Epithelial cell of esophagus (primary cell): ENCODE results near the gene GLIS1.

Experiments used
- DNase-seq: peaks from one replicate; pipeline ENCODE4 v3.0.0; 2010; ENCODE audit warnings: low read depth
- H3K4me3 ChIP-seq: 2 replicates; pipeline ENCODE4 v1.5.1; 2011; ENCODE audit warnings: mild to moderate bottlenecking, low read length, control low read depth
- TF ChIP-seq, protein P1 (sequence below): IDR thresholded peaks from 2 replicates; pipeline ENCODE4 v1.5.1; 2011; ENCODE audit warnings: low read depth, mild to moderate bottlenecking, low read length, control low read depth, inconsistent platforms; ENCODE audit not compliant: insufficient read depth; ENCODE audit errors: missing control alignments

The GLIS1 gene

DNA sequence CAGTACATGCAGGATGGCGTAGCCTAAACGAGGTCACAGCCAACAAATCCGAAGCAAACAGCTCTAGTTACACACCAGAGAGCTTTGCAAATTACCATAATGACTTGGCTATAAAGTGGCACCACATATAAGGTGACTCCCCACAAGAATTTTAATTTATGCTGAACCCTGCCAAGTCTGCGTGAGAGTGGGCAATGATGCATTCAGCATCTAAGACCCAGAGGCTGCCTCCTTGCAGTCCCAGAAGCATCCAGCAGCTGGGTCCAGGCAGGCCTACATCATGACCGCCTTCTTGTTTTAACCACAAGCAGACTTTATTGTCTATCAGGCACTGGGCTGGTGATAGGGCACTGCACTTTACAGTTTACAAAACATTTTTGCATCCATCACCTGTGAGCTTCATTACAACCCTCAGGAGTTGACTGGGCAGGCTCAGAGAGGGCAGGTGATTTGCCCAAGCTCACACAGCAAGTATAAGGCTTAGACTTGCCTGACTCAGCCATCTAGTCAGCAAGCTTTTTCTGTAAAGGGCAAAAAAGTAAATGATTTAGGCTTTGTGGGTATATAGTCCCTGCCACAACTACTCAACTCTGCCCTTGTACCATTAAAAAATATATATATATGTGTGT lies 134.6 kb downstream of the GLIS1 start:
- TF ChIP-seq, protein P1, sequence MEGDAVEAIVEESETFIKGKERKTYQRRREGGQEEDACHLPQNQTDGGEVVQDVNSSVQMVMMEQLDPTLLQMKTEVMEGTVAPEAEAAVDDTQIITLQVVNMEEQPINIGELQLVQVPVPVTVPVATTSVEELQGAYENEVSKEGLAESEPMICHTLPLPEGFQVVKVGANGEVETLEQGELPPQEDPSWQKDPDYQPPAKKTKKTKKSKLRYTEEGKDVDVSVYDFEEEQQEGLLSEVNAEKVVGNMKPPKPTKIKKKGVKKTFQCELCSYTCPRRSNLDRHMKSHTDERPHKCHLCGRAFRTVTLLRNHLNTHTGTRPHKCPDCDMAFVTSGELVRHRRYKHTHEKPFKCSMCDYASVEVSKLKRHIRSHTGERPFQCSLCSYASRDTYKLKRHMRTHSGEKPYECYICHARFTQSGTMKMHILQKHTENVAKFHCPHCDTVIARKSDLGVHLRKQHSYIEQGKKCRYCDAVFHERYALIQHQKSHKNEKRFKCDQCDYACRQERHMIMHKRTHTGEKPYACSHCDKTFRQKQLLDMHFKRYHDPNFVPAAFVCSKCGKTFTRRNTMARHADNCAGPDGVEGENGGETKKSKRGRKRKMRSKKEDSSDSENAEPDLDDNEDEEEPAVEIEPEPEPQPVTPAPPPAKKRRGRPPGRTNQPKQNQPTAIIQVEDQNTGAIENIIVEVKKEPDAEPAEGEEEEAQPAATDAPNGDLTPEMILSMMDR = no peak
- DNase-seq = no peak
- no peak overlapping the region for H3K4me3 ChIP-seq

DNA sequence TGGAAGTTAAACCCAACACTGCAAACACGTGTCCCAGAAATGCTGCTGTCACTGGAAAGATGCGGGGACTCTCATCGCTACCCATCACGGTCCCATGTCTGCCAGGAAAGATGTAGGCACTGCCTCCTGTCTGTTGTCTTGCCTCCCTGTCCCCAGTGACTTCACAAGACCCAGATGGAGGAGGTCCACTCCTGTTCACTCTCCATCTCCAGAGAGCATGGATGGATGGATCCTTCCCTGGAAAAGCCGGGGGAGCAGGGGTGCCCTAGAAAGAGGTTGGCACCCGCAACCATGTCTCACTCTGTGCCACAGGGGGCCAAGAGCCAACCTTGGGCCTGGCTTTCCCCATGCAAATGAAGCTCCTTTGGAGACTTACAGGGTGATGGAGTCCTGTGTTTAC lies 135.5 kb downstream of the GLIS1 start:
- H3K4me3 ChIP-seq = no peak overlapping the region
- DNase-seq = no peak
- TF ChIP-seq, protein P1 = no peak

DNA sequence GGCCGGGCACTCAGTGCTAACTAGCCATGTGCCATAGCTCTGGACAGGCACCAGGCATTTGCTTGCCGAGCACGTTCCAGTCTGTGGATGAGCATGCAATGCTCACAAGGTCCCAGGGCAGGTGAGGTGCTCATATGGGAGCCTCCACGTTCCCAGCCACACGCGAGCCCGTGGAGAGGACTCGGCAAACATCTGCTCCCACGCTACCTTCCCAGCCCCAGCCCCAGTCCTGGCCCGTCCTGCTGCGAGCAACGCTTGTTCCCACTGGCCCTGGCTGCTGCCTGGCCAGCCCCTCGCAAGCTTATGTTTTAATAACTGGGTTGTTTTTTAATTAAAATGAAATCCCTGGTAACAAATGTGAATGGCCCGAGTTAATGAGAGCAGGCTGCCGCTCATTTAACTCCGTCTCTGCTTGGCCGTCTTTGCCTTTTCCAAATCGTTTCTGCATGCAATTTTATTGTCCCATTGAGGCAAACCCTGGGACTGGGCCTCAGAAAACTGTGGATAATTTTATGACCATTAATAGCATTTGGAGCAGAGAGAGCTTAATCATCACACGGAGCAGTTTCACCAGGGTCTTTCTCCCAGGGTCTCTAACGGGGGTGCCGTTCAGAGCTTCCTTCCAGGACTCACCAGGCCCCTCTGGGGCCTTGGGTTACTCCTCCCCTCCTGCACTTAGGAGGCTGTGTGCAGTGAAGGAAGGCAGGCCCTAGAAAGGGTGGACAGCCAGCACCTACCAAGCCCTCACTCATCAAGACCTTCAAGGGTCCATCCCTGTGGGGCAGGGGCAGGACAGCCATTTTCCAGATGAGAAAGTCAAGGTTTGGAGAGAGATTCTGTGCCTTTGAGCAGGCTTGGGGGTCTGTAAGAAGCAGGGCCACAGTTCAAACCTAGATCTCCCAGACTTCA lies 136.8 kb downstream of the GLIS1 start:
- DNase-seq = no peak
- TF ChIP-seq, protein P1 = no peak
- H3K4me3 ChIP-seq = no peak overlapping the region

DNA sequence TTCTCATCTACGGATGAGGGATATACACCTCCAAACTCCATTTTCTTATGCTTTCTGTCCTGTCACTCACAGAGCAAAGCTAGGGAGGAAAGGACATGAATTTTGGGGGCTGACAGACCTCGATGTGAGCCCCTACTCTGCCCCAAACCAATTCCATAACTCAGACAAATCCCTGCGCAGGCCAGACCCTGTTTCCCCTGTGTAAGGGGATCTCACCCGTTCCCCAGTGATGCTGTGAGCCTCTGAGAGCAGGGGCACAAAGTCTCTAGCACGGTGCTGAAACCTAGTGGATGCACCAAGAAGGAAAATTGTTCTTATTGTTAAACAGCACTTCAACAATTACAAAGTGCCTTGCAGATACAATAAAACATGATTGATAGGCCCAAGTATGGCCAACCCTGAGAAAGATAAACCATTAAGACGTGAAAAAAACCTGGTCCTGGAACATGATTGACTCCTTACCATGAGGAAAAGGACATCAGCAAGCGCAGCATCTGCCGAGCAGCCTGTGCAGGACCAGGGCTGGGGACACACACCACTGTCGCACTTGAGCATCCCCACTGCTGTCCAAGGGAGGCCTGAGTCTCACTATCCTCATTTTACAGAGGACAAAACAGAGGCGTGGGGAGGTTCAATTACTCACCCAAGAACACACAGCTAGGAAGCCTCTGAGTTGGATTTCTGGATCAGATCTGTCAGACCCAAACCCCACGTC lies 137.8 kb downstream of the GLIS1 start:
- TF ChIP-seq, protein P1 = no peak
- H3K4me3 ChIP-seq = no peak overlapping the region
- DNase-seq = no peak

DNA sequence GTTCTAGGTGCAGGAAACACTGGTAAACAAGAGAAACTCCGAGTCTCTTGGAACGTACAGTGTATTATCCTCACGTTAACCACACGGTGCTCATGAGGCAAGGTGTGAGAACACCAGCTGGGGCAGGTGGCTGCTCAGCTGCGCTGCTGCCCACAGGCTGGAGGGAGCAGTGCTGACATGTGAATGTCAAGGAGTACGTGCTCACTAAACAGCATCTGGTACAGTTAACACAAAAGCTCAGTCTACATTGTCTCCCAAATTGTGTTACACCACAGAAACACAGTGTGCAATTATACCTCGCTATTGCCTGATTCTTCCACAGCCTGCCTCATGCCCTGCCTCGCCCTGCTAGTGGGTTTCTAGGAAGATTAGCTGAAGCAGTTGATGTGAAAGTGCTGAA lies 138.4 kb downstream of the GLIS1 start:
- DNase-seq = no peak
- H3K4me3 ChIP-seq = no peak overlapping the region
- TF ChIP-seq, protein P1 = no peak

DNA sequence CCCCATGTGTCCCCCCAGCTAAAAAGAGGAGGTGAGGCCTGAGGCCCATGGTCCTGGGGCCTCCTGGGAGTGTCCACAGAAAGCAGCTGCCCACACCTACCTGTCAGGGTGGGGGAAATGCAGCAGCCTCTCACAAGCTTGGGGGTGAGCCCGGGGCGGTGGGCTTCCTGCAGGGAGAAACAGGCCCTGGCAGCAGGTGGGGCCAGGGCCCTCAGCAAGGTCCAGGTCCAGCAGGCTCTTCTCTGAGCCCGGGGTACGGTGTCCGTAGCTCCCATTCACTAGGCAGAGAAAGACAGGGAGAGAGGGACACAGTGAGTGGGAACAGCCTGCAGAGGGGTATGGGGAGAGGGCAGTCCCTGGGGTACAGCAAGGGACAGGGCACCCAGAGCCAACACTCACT lies 139.0 kb downstream of the GLIS1 start:
- DNase-seq = no peak
- no peak overlapping the region for H3K4me3 ChIP-seq

More for the DNA sequence above, 139.0 kb downstream of the GLIS1 start:
- TF ChIP-seq, protein P1 = no peak
